ENCODE measurements around the gene DDR1.

DDR1 gene

DNA sequence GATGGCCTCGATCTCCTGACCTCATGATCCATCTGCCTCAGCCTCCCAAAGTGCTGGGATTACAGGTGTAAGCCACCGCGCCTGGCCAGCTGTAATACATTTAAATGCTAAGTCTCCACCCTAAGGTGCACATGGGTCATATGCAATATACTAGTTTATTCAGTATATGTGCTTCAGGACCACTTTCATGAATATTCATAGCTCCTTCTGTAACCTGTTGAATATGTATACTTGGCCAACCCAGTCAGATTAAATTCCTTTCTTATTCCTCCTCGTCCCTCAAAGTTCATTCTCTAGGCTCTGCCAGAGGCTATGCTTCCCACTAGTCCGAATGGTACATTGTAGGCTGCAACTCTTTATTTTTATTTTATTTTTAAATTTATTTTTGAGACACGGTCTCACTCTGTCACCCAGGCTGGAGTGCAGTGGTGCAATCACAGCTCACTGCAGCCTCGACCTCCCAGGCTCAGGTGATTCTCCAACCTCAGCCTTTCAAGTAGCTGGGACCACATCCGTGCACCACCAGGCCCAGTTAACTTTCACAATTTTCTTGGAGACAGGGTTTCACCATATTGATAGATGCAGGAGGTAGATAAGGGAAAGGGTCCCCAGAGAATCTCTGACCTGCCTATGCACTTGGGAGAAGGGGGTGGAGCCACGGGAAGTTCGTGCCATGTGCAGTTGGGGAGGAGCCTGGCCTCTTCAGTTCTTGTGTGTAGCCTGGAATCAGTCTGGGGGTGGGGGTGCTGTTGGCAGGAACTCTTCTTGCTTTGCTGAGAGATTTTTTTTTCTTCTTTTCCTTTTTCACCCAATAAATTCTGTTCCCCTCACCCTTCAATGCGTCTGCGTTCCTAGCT, 41.3 kb upstream of the DDR1 start:
- ChIA-PET POLR2A (ENCODE audit: low non-redundant PET) (no interaction called here), CTCF (interaction anchor here (0.9 kb wide), 1 partner anchor 14 kb away, joined by 4 read pairs; no protein-coding TSS in a partner anchor)
- no peak for DNase-seq (ENCODE audit: low spot score)
- TF ChIP-seq CTCF (conservative IDR thresholded peaks at IDR 0.05; ENCODE audit: low read depth): no peak
- H3K27ac ChIP-seq: no peak overlapping the region

GRCh38 chr6:30843611-30843998, 40.7 kb upstream of the DDR1 start:
- H3K27ac ChIP-seq: peak overlapping the region; percentile 34; the same call in 1 of the 2 replicates
- ChIA-PET CTCF (interaction anchor here (0.9 to 1.2 kb wide), 2 partner anchors 15 to 113 kb away, joined by 4 read pairs; no protein-coding TSS in a partner anchor), POLR2A (ENCODE audit: low non-redundant PET) (no interaction called here)
- no peak for DNase-seq (ENCODE audit: low spot score)
- no peak for TF ChIP-seq CTCF (conservative IDR thresholded peaks at IDR 0.05; ENCODE audit: low read depth)

GRCh38 chr6:30844118-30844535, 40.2 kb upstream of the DDR1 start:
- no peak for DNase-seq (ENCODE audit: low spot score)
- CTCF ChIA-PET: interaction anchor here (0.6 to 1.2 kb wide), 3 partner anchors 15 to 114 kb away, joined by 4 to 6 read pairs (median 4); no protein-coding TSS in a partner anchor
- POLR2A ChIA-PET (ENCODE audit: low non-redundant PET): no interaction called here
- no peak for TF ChIP-seq CTCF (conservative IDR thresholded peaks at IDR 0.05; ENCODE audit: low read depth)
- peak overlapping the region; percentile 34; the same call in 1 of the 2 replicates for H3K27ac ChIP-seq

GRCh38 chr6:30845183-30845582, 39.1 kb upstream of the DDR1 start:
- DNase-seq (ENCODE audit: low spot score): no peak
- ChIA-PET CTCF (no interaction called here), POLR2A (ENCODE audit: low non-redundant PET) (no interaction called here)
- TF ChIP-seq CTCF (conservative IDR thresholded peaks at IDR 0.05; ENCODE audit: low read depth): no peak
- no peak overlapping the region for H3K27ac ChIP-seq

DNA sequence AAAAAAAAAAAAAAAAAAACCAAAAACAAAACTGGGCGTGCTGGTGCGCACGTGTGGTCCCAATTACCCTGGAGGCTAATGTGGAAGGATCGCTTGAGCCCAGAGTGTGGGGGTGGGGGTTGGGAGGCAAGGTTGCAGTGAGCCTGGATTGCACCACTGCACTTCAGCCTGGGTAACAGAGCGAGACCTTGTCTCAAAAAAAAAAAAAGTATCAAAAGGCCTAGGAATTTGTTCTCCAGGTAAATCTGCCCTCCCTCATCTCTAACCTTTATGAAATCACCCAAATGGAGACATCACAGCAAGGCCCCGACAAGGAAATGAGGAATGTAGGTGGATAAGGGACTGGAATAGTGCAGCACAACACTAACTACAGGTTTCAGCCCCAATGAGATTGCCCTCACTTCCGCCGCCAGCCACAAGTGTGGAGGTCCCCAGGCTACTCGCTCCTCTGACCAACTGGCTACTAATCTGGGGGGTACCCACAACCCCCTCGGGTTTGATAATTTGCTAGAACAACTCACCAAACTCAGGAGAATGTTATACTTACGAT, 36.8 kb upstream of the DDR1 start:
- no peak for TF ChIP-seq CTCF (conservative IDR thresholded peaks at IDR 0.05; ENCODE audit: low read depth)
- no peak for DNase-seq (ENCODE audit: low spot score)
- ChIA-PET POLR2A (ENCODE audit: low non-redundant PET) (no interaction called here), CTCF (no interaction called here)
- no peak overlapping the region for H3K27ac ChIP-seq

DNA sequence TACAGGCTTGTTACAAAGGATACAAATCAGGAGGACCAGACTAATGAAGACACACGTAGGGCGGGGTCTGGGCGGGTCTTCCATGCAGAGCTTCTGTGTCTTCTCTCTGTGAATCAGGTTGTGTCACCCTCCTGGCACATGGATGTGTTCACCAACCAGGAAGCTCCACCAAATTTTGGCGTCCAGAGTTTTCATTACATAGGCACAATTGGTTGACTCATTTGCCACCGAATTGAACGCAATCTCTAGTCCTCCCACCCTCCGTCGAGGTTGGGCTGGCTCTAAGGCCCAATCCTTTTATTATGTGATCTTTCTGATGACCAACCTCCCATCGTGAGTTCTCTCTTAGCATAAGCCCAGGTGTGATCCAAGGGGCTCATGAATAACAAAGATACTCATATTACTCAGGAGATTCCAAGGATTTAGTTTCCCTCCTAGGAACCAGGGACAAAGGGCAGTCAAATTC, 36.3 kb upstream of the DDR1 start:
- DNase-seq (ENCODE audit: low spot score): no peak
- no peak overlapping the region for H3K27ac ChIP-seq
- ChIA-PET POLR2A (ENCODE audit: low non-redundant PET) (no interaction called here), CTCF (no interaction called here)
- TF ChIP-seq CTCF (conservative IDR thresholded peaks at IDR 0.05; ENCODE audit: low read depth): no peak
